PC-9 (cell line): ENCODE results near the gene NT5DC1.

ENCODE experiments used
- CTCF ChIP-seq: fragments of 200-600 bp; sonication (generic); conservative IDR thresholded peaks from 2 replicates; pipeline ENCODE4 v1.6.1; 2017; ENCODE audit warnings: mixed run types, antibody characterized with exemption, mild to moderate bottlenecking, moderate library complexity
- EZH2 ChIP-seq: fragments of 200-600 bp; sonication (generic); IDR thresholded peaks from 2 replicates; pipeline ENCODE4 v1.8.0; 2017; ENCODE audit warnings: antibody characterized with exemption, low read depth

- TF ChIP-seq CTCF (no peak), EZH2 (no peak)
Measured at GRCh38 chr6:116051244-116051643, 49.4 kb upstream of the NT5DC1 start.
